ENCODE data around the gene ENTR1. TPM values are rescaled to one million over a fixed set of nuclear protein-coding genes. Genes with fewer than 3 reads are reported as not detected.
"Not testable (repeated sequence)": the region's sequence is repeated elsewhere in the genome, so short reads cannot be mapped to it uniquely, and the experiment has no call there.

Gene ENTR1
- polyA plus RNA-seq, 5 donors = 46.6 to 60.8 (median 52.5) TPM

DNA sequence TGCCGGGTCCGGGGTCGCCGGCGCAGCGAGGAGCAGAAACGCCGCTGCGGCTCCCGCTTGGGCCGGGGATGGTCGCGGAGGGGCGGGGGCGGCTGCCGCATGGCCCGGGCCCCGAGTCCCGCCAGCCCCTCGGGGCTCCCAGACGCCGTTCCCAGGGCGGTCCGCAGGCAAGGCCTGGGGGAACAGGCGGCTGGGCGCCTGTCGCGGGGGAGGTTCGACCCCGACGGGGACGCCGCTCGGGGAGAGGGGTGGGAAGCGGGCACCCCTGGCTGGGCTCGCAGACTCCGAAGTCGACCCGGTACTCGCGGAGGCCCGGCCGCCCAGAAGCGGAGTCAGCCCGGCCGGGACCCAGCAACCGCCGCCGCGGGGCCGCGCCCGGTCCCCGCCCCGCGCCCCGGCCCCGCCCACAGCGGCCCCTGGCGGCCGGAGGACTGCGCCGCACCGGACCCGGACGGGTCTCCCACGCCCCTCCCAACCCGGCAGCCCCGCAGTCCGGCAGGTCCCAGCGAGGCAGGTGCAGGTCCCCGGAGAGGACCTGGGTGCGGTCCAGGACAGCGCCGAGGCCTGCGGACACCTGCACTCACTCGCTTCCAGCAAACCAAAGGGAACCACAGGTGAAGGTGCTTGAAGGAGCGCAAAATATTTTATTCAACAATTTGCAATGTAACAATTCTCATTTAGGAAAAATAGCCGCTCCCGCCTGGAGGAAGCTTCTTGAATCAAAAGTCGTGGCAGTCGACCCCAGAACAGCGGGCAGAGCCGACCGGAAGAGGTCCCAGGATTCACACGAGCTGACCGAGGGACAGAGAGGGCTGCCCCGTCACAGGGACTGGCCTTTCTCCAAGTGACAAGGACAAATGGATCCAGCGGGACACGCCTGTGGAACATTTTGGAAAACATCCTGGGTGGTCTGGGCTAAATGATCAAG, 29.3 kb upstream of the ENTR1 start, which contains the start of gene INPP5E:
INPP5E (minus strand) TSS at position 365 of the 928 bp plus-strand sequence. CDS start 426 bp downstream, outside the sequence.
- DNase-seq = peak; percentile 58 to 70

DNA sequence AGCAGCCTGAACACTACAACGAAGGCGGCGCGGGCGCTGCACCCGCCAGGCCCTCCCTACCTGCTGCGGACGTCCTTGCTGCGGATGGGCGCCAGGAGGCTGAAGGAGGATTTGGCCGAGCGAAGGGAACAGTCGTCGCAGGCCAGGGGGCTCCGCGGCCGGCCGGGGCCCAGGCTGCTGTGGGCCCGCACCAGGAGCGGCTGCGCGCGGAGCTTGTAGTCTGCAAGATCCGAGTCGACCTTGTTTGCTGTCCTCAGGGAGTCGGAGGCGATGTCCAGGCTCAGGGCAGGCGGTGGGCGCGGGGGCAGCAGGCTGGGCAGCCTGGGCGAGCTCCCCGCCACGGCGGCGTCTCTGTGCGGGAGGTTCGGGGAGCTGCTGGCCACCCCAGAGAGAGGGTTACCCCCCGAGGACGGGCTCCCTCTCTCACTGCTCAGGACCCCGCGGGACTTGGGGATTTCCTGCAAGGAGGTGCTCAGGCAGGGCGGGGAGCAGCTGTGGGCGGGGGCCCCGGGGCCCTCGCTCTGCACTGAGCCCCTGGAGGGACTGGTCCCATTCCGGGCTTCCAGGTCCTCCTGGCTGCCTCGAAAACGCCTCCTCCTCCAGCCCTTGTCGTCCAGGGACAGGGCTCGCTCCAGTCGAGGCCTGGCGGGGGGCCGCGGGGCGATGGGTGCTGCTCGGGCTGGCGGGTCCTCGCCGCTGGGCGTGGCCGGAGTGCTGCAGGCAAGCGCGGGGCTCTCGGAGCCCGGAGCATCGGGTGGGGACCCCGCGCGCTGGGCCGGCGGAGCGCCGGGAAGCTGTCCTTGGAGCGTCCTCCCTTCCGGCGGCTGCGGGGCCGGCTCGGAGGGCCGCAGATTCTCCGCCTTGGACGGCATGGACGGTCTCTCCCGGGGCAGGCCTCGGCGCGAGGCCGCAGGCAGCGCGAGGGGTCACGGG, 28.4 kb upstream of the ENTR1 start:
- peak; percentile 5 to 11 for DNase-seq

DNA sequence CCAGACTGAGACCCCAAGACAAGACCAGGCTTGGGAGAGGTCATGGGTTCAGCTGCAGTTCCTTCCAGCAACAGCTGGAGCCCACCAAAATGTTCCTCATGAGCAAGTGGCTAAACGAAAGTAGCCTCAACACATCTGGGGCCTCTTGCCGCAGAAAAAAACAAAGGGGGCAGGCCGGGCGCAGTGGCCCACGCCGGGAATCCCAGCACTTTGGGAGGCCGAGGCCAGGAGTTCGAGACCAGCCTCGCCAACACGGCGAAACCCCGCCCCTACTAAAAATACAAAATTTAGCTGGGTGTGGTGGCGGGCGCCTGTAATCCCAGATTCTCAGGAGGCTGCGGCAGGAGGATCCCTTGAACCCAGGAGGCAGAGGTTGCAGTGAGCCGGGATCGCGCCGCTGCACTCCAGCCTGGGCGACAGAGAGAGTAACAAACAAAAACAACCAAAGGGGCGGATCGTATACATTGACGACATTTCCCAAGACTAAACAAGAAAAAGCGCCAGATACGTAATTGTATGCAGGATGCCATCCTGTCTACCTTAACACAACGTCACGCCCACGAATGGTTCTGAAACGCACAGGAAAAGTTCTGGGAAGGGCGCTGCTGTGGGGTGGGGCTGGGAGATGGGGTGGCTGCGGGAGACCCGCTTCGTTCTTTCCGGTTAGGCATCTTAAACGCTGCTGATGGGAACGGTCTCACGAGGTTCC, 27.6 kb upstream of the ENTR1 start:
- DNase-seq = peak in 1 of 2 donors; percentile 6

DNA sequence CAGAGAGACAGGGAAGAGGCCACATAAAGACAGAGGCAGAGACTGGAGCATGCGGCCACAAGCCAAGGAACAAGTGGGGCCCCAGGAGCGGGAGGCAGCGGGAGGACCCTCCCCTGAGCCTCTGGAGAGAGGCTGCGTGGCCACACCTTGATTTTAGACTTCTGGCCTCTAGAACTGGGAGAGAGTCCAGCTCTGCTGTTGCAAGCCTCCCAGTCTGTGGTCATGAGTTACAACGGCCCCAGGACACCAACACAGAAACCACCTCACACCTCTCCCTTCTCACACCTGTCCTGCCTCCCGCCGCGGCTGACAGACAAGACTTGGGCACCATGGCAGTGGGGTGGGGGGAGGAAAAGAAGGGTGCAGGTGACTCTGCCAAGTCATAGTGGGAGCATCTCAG, 27.0 kb upstream of the ENTR1 start:
- DNase-seq = no peak

DNA sequence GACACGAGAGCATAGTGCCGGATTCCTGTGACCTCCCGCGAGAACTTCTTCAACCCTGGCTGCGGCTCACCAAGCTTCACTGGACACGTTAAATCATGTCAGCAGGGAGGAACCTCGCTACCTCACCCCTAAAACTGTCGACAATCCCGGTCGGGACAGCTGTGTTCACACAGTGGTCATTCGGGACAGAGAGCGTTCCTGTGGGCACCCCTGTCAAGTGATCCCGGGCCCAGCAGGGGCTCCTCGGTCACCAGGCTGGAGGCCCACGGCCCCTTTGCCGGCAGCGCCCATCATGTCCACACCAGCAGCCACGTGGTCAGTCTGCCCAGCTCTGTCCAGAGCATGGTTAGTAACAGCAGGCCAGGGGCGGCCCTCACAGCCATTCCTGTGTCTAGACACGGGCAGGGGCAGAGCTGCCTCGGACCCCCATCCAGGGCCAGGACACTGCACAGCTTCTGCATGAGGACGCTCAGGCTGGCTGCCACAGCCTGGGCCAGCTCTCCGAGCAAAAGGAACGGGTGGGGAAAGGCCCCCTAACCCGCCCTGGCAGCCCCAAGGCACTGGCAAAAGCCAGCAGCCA, 25.7 kb upstream of the ENTR1 start:
- DNase-seq = no peak

DNA sequence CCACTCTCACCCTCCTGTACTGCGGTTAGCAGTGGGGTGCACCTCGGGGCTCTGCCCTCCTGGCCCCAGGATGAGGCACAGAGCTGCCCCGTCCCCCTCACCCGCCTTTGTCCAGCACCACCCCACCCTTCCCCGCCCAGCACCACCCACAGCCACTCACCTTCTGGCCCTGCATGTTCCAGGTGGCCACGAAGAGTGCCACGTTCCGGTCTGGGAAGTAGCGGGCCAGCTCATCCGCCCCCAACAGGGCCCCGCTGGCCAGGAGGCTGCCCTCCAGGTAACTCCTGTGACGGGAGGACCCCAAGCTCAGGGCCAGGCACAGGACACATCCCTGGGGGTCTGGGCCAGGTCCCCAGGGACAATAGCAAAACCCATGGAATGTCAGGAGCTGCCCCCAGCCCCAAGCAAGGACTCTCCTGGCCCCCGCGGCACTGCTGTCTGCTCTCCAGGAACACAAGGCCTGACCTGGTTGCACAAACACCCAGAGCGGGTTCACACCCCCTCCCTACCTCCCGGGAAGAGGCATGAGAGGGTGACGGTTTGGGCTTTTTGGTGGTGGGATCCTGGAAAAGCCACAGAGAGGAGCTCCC, 24.3 kb upstream of the ENTR1 start:
- DNase-seq = no peak

DNA sequence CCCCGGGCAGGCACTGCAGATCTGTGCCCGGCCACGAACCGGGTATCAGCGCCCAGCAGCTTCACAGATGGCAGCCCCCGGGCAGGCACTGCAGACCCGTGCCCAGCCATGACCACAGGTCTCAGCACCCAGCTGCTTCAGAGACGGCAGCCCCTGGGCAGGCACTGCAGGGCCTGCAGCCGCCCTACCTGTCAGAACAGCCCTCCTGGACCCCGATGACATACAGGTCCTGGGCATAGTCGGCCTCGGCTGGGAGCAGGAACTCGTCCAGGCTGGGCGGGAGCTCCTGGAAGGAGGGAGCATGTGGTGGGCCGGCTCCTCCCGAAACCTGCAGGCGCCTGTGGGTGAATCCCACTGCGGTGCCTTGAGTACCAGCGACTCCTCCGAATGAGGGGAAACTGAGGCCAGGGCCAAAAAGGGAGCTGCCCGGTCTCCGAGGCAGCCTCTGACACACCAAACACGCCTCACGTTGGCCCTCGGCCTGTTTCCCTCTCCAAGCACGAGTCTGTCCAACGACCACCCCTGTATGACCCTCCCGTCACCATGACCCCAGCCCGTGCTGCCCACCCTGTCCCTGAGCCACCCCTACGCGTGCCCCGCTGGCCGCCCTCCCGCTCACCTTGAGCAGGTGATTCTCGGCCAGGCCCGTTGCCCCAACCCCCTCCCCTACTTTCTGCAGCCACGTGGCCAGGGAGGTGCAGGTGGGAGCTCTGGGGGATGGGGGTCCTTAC, 23.6 kb upstream of the ENTR1 start:
- no peak for DNase-seq

DNA sequence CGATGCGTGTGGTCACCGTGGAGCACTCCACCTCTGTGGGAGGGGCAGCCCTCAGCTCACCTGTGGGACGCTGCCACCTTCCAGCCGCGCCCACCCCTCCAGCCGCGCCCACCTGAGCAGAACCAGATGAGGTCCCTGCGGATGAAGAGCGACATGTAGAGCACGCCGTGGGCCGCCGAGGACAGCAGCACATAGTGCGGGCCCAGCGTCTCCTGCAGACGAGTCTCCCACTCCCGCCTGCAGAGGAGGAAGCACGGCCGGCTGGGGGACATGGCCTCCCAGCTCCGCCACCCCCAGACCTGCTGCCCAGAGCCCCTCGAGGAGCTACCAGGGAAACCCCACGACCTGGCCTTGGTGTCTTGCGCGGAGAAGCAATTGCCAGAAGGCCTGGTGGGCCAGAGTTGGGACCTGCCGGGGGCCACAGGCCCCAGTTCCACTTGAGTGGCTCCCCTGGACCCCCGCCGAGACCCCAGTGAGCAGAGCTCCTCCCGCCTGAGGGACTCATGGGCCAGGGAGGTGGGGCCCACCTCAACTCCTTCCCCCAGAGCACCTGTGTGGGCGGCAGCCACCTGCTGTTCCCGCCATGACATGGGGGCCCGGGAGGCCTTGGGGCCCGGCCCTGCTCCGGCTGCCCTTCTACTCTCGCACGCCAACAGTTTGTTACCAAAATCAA, 22.8 kb upstream of the ENTR1 start:
- no peak for DNase-seq

DNA sequence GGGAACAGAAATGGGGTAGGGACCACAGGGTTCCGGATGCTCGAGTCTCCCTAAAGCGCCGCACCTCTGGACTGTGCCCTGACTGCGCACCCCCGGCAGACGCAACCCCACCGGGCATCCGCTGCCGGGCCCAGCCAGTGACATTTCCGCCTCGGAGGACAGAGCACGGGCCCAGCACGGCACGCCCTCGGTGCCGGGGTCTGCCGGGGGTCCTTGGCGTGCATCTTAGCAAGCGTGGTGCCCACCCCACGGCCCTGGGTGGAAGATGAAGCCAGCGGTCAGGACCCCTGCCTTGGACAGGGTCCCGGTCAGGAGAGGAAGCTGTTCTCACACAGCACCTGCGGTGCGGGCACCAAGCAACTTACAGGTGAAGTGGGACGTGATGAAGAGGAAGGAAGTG, 22.2 kb upstream of the ENTR1 start:
- no peak for DNase-seq

DNA sequence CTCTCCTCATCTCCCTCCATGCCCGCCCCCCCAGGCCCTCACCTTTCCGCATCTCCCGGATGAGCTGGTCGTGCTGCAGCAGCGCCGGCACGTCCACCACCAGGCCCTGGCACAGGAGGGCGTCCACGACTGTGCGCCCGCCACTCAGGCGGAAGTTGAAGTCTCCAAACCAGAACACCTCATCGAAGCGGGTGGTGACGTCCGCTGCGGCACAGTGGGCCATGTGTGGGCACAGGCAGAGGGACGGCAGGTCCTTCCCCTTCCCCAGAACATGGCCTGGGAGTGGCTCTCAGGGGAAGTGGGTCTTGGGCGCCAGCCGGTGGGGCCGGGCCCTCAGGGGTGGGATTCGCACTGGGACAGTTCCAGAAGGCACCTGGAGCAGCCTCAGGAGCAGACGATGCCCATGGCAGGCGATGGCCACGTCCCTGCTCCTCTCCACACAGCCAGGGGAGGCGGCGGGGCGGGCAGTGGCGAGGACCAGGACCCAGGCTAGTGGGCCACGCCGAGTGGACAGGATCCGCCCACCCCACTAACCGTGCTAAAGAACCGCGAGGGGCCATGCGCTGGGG, 21.5 kb upstream of the ENTR1 start:
- DNase-seq = no peak

DNA sequence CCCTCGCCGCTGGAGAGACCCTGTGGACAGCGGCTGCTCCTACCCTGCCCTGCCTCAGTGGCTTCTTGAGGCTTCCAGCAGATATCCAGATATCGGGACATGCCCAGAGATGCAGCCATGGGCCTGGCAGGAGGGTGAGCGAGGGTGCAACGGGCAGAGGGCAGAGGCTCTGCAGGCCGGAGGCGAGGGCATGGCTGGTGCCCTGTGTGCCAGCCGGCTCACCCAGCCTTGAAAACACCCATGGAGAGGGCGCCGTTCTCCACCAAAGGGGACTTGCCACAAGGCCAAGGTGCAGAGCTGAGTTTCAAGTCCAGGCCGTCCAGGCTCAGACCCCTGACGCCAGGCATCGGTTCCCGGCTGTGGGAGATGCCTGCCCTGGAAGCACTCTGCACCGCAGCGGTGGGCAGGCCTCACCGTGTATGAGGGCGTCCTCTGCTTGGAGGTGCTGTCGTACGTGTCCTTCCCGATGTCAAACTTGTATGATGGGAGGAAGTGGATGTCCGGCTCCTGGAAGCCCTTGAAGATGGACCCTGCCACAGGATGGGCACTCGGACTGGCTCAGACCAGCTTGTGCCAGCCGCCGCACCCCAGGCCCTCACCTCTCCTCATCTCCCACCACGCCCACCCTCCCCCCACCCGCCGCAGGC, 20.3 kb upstream of the ENTR1 start:
- DNase-seq = no peak

DNA sequence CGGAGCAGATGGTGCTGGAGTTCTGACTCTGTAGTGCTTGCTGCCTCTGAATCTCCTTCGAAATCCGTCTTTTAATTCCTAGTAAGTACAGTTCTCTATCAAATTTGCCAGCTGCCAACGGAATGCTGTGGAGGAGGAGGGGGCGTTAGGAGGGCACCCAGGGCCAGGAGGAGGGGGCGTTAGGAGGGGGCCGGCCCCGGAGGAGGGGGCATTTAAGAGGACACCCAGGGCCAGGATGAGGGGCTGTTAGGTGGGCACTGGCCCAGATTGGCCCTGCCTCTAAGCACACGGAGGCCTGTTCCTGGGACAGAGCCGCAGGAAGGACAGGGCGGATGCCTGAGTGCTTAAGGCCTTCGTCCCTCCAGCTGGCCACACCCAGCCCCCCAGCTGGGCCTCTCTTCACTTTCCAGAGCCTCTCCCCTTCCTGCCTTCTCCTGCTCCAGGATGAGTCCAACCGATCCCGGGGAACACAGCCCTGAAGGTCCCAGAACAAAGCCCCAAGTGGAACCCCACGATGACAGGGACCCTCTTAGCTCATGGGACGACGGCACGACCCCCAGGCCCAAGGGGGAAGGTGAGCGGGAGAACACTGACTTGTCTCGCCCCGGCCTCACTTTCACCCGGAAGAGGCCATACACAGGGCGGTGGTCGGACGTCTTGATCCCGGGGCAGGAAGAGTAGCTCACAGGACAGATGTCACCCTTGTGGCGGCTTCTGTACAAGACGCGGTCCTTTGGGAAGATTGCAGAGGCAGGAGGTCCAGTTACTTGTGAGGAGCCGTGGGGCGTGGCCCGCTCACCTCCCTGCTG, 19.5 kb upstream of the ENTR1 start:
- no peak for DNase-seq

DNA sequence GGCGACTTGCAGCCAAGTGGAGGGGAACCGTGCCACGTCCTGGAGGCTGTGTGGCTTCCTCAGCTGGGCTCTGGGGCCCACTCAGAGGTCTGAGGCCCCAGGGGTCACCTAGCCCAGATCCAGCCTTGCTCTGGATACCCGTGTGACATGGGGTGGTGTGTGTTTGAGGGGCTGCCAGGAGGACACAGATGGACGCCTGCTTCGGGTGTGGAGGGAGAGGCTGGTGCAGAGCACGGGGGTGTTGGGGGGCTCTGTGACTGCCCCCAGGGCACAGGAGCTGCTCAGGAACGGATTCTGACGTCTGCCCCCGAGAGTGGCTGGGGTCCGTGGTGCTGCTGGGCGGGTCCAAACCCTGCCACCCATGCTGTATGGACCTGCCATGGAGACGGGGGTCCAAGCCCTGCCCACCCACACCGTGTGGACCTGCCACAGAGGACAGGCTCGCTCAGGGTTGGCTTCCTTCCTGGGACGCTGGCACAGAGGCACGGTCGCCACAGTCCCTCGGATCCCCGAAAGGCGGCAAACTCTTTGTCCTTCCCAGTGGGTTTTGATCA, 18.7 kb upstream of the ENTR1 start:
- no peak for DNase-seq

DNA sequence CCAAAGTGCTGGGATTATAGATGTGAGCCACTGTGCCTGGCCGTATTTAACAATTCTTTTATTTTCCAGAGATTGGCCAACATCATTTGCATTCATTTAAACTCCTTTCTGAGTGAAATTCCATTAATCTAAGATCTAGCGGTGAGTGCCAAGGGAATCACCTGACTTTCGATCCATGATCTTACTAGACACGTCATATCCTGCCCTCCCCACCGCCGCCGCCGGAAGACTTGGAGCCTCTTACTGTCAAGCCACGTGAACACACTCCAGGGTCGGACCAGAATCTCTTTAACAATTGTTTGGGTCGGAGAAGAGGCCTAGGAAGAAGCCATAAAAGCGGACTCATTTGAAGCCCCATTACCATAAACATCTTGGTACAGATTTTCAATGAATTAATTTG, 16.4 kb upstream of the ENTR1 start:
- DNase-seq = no peak

DNA sequence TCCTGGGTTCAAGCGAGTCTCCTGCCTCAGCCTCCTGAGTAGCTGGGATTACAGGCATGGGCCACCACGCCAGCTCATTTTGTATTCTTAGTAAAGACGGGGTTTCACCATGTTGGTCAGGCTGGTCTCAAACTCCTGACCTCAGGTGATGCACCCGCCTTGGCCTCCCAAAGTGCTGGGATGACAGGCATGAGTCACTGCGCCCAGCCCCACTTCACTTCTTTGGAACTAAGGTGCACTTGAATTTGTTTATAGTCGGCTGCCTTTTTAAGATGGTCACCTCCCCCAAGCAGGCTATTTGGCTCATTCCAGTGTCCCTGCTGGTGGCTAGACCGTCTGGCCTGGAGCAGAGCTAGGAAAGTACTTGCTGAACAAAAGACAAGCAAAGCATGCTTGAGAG, 15.0 kb upstream of the ENTR1 start:
- not testable (repeated sequence) for DNase-seq

DNA sequence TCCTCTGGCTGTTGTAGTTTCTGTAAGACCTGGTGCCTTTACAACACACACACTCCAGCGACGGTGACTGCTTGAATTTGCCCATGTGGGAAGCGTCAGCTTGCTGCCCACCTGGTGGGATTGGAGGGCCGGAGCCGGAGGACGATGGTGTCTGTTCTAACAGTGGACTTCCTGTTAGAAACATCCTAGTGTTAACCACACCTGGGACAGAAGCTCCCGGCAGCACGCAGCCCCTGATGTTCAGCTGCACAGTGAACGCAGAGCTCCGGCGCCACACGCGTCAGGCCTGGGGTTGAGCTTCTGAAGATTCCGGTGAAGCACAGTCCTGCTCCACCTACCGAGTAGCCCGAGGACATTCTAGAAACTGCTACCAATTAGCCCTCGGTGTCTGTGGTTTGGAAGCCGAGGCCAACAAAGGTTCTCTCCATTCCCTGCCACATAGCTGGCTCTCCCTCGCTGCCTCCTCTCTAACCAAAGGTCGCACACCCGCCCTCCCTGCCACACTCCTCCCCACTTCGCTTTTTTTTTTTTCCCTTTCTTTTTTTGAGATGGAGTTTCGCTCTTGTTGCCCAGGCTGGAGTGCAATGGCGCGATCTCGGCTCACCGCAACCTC, 14.4 kb upstream of the ENTR1 start:
- no peak for DNase-seq
